ENCODE results near the gene IL7R.

The IL7R gene

GRCh38 chr5:35926389-35927051, 69.8 kb downstream of the IL7R start:
- peak; percentile 87 for TF ChIP-seq CTCF (IDR thresholded peaks at IDR 0.05; ENCODE audit: extremely low read depth, insufficient read depth, missing control alignments)
- in situ Hi-C loops (cut with MboI; ENCODE audit: low pct_unique_long_range_greater_than_20kb, low sequenced_read_pairs, unreplicated experiment), result loop anchor here (10.0 to 25.0 kb wide), 3 partner anchors 152 to 839 kb away; no protein-coding TSS in a partner anchor
- peak; percentile 46 for DNase-seq (ENCODE audit: low spot score)
